ENCODE data around the gene SLC16A12.

GRCh38 chr10:89543841-89544240 is 8.4 kb upstream of the SLC16A12 start:
- no peak for TF ChIP-seq TAF1 (conservative IDR thresholded peaks at IDR 0.05)
- no peak for TF ChIP-seq SP1 (IDR thresholded peaks at IDR 0.05)
- no peak for TF ChIP-seq RAD21 (IDR thresholded peaks at IDR 0.05)
- TF ChIP-seq, protein P1, sequence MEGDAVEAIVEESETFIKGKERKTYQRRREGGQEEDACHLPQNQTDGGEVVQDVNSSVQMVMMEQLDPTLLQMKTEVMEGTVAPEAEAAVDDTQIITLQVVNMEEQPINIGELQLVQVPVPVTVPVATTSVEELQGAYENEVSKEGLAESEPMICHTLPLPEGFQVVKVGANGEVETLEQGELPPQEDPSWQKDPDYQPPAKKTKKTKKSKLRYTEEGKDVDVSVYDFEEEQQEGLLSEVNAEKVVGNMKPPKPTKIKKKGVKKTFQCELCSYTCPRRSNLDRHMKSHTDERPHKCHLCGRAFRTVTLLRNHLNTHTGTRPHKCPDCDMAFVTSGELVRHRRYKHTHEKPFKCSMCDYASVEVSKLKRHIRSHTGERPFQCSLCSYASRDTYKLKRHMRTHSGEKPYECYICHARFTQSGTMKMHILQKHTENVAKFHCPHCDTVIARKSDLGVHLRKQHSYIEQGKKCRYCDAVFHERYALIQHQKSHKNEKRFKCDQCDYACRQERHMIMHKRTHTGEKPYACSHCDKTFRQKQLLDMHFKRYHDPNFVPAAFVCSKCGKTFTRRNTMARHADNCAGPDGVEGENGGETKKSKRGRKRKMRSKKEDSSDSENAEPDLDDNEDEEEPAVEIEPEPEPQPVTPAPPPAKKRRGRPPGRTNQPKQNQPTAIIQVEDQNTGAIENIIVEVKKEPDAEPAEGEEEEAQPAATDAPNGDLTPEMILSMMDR (IDR thresholded peaks at IDR 0.05; ENCODE audit: low read depth, low read length, missing input control) = no peak
- no peak for TF ChIP-seq REST (IDR thresholded peaks at IDR 0.05)
- no peak for TF ChIP-seq YY1 (IDR thresholded peaks at IDR 0.05)
- no peak for TF ChIP-seq GABPA (IDR thresholded peaks at IDR 0.05 in 1 of 2, conservative IDR thresholded peaks at IDR 0.05 in 1 of 2)
- TF ChIP-seq, protein P2, sequence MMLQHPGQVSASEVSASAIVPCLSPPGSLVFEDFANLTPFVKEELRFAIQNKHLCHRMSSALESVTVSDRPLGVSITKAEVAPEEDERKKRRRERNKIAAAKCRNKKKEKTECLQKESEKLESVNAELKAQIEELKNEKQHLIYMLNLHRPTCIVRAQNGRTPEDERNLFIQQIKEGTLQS (IDR thresholded peaks at IDR 0.05) = no peak
- TF ChIP-seq ZBTB33 (IDR thresholded peaks at IDR 0.05) = no peak
- no peak for TF ChIP-seq EGR1 (IDR thresholded peaks at IDR 0.05; ENCODE audit: low read depth in 2 of 2)
- TF ChIP-seq MAX (IDR thresholded peaks at IDR 0.05) = no peak
- no peak for TF ChIP-seq JUND (IDR thresholded peaks at IDR 0.05)

All from liver (tissue), 3 donors.